ENCODE measurements around the gene KLHL6. TPM values are rescaled to one million over a fixed set of nuclear protein-coding genes. Genes with fewer than 3 reads are reported as not detected.

The KLHL6 gene
- polyA plus RNA-seq, 1 of the 3 experiments (the other 2 are of a cell fraction) = not detected

DNA sequence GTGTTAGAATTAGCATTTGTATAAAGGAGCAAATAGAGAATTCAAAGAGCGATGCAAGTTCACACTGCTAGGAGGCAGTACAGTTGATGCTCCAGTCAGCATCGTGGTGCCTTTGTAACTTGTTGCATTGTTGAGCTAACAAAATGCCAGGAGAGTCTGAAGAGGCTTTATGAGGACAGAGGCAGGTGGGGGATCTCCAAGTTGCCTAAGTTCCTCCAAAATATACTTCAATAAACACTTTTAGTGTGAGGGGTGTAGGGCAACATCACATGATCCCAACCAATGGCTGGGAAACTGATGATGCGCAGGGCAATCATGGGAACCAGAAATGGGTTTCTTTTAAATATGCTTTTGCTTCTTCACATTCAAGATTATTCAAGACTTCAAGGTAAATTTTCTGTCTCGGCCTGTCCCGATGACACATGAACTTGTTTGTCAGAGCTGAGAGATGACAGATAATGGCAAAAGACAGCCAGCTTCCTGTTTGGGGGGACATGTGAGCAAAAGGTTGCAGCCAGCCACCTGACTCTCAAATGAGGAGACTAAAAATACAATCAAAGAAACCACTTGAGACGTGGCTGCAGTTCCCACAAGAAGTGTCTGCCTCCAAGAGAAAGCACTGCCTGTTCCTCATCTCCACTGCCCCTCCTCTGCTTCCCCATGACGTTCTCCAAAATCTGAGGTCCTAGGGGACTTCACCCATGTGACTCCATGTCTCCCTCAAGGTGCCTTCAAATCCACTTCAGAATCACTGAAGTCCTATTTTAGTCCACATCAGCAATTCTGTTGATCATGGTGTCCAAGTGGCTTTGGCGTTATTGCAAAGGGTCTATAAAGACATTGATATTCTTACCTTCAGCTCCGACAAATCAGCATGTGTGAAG is 39.3 kb downstream of the KLHL6 start:
- 64% methylated on average over 9 of the region's 9 CpGs for WGBS (ENCODE audit: low lambda C conversion rate)
- H3K4me1 ChIP-seq (ENCODE audit: control insufficient read depth in 1 of 2, insufficient read depth in 2 of 2, low read depth in 1 of 2, low read length in 1 of 2) = no peaks in the 10 kb centered on the region
- no peaks in the 10 kb centered on the region for H3K9me3 ChIP-seq
- no peaks in the 10 kb centered on the region for H3K9me2 ChIP-seq
- POLR2A ChIA-PET = no interaction called here
- no peak overlapping the region for H3K9ac ChIP-seq
- H3K27me3 ChIP-seq (ENCODE audit: insufficient read depth) = peaks cover 15% of the 10 kb centered on the region
- no peaks in the 10 kb centered on the region for H4K20me1 ChIP-seq (ENCODE audit: insufficient read depth)
- no peaks in the 10 kb centered on the region for H3F3A ChIP-seq (replicated peaks; ENCODE audit: insufficient read depth)
- CTCF ChIA-PET = interaction anchor here (1.3 kb wide), 1 partner anchor 251 kb away, joined by 4 read pairs; no protein-coding TSS in a partner anchor
- TF ChIP-seq GABPA (IDR thresholded peaks at IDR 0.05; ENCODE audit: low read depth) (no peak), RAD21 (IDR thresholded peaks at IDR 0.05; ENCODE audit: low read length) (no peak), ELF1 (IDR thresholded peaks at IDR 0.05) (no peak), FOSL2 (IDR thresholded peaks at IDR 0.05; ENCODE audit: borderline replicate concordance, low read depth) (no peak), TAF1 (IDR thresholded peaks at IDR 0.05; ENCODE audit: borderline replicate concordance, low read depth, low read length) (no peak), JUND (IDR thresholded peaks at IDR 0.05) (no peak), GATA2 (CRISPR knock-in tag; IDR thresholded peaks at IDR 0.05) (no peak), EZH2phosphoT487 (IDR thresholded peaks at IDR 0.05; ENCODE audit: borderline replicate concordance, low read depth) (no peak), RFX5 (IDR thresholded peaks at IDR 0.05; ENCODE audit: low read length) (no peak), YY1 (IDR thresholded peaks at IDR 0.05; ENCODE audit: low read depth) (no peak), MXI1 (IDR thresholded peaks at IDR 0.05; ENCODE audit: low read depth, low read length) (no peak), MEF2A (IDR thresholded peaks at IDR 0.05; ENCODE audit: borderline replicate concordance, low read depth) (no peak), NRF1 (IDR thresholded peaks at IDR 0.05; ENCODE audit: low read depth, low read length) (no peak), SMC3 (IDR thresholded peaks at IDR 0.05; ENCODE audit: low read depth, low read length) (no peak)
- TF ChIP-seq, protein P1, sequence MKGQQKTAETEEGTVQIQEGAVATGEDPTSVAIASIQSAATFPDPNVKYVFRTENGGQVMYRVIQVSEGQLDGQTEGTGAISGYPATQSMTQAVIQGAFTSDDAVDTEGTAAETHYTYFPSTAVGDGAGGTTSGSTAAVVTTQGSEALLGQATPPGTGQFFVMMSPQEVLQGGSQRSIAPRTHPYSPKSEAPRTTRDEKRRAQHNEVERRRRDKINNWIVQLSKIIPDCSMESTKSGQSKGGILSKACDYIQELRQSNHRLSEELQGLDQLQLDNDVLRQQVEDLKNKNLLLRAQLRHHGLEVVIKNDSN (IDR thresholded peaks at IDR 0.05; ENCODE audit: borderline replicate concordance, low read depth) = no peak
- TF ChIP-seq, protein P2, sequence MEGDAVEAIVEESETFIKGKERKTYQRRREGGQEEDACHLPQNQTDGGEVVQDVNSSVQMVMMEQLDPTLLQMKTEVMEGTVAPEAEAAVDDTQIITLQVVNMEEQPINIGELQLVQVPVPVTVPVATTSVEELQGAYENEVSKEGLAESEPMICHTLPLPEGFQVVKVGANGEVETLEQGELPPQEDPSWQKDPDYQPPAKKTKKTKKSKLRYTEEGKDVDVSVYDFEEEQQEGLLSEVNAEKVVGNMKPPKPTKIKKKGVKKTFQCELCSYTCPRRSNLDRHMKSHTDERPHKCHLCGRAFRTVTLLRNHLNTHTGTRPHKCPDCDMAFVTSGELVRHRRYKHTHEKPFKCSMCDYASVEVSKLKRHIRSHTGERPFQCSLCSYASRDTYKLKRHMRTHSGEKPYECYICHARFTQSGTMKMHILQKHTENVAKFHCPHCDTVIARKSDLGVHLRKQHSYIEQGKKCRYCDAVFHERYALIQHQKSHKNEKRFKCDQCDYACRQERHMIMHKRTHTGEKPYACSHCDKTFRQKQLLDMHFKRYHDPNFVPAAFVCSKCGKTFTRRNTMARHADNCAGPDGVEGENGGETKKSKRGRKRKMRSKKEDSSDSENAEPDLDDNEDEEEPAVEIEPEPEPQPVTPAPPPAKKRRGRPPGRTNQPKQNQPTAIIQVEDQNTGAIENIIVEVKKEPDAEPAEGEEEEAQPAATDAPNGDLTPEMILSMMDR (IDR thresholded peaks at IDR 0.05) = no peak
- TF ChIP-seq, protein P3, sequence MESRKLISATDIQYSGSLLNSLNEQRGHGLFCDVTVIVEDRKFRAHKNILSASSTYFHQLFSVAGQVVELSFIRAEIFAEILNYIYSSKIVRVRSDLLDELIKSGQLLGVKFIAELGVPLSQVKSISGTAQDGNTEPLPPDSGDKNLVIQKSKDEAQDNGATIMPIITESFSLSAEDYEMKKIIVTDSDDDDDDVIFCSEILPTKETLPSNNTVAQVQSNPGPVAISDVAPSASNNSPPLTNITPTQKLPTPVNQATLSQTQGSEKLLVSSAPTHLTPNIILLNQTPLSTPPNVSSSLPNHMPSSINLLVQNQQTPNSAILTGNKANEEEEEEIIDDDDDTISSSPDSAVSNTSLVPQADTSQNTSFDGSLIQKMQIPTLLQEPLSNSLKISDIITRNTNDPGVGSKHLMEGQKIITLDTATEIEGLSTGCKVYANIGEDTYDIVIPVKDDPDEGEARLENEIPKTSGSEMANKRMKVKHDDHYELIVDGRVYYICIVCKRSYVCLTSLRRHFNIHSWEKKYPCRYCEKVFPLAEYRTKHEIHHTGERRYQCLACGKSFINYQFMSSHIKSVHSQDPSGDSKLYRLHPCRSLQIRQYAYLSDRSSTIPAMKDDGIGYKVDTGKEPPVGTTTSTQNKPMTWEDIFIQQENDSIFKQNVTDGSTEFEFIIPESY (IDR thresholded peaks at IDR 0.05; ENCODE audit: borderline replicate concordance, low read depth) = no peak
- TF ChIP-seq, protein P4, sequence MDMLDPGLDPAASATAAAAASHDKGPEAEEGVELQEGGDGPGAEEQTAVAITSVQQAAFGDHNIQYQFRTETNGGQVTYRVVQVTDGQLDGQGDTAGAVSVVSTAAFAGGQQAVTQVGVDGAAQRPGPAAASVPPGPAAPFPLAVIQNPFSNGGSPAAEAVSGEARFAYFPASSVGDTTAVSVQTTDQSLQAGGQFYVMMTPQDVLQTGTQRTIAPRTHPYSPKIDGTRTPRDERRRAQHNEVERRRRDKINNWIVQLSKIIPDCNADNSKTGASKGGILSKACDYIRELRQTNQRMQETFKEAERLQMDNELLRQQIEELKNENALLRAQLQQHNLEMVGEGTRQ (IDR thresholded peaks at IDR 0.05; ENCODE audit: borderline replicate concordance, low read depth, low read length) = no peak
- H3K79me2 ChIP-seq (ENCODE audit: insufficient read depth) = no peaks in the 10 kb centered on the region
- no peak overlapping the region for H3K27ac ChIP-seq (ENCODE audit: low read depth in 2 of 2, low read length in 1 of 2)
- H3K36me3 ChIP-seq (replicated peaks in 1 of 2; ENCODE audit: control insufficient read depth in 1 of 2, insufficient read depth in 2 of 2, low read length in 1 of 2) = no peaks in the 10 kb centered on the region
- H3K4me2 ChIP-seq = no peak overlapping the region
- DNase-seq = no peak
- H2AFZ ChIP-seq (ENCODE audit: low read depth) = no peak overlapping the region
- H3K4me3 ChIP-seq (ENCODE audit: low read depth in 2 of 2, low read length in 1 of 2) = no peak overlapping the region

All from SK-N-SH (cell line).